Measurements from ENCODE around the gene ADGRF1. TPM values are rescaled to one million over a fixed set of nuclear protein-coding genes. Genes with fewer than 3 reads are reported as not detected.

The ADGRF1 gene
- total RNA-seq, 2 experiments from 2014 or later: not detected

DNA sequence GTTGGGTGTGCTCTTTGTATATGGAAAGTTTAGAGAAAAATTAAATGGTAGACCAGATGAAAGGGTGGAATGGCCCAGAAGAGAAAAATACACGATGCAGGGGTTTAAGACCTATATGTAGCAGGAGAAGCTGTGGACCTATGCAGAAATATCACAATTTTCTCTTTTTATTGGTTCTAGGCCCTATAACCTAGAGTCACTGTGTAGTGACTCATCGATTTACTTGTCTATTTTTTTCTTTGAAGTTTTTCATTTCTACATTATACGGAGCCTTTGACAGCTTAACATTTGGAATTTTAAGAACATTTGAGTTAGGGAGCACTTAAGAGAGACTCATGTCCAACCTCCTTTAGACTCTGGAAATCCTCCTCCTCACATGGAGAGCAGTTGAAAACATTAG, 28.3 kb upstream of the ADGRF1 start:
- H3K36me3 ChIP-seq (ENCODE audit: insufficient read depth, low read length): no peaks in the 10 kb centered on the region
- DNase-seq (no peak), ATAC-seq (ENCODE audit: poor library complexity) (no peak)
- no peak overlapping the region for H3K27ac ChIP-seq (ENCODE audit: low read depth in 1 of 2, low read length in 2 of 2)
- no peaks in the 10 kb centered on the region for H3K27me3 ChIP-seq (ENCODE audit: control insufficient read depth in 1 of 2, insufficient read depth in 2 of 2, low read length in 2 of 2)
- no peak overlapping the region for H3K4me3 ChIP-seq (ENCODE audit: low read length)
- intact Hi-C loops (cut with DNase I, micrococcal nuclease): no loop called here
- POLR2A ChIA-PET: no interaction called here
- H3K9me3 ChIP-seq (ENCODE audit: control insufficient read depth in 1 of 2, insufficient read depth in 1 of 2, low read length in 2 of 2): no peaks in the 10 kb centered on the region
- Mint-ChIP-seq H3K27ac (no peak overlapping the region), H3K9me3 (no peaks in the 10 kb centered on the region), H3K4me3 (no peak overlapping the region), H3K36me3 (ENCODE audit: low read depth) (no peaks in the 10 kb centered on the region), H3K27me3 (peaks cover 4% of the 10 kb centered on the region), H3K4me1 (ENCODE audit: low read depth) (no peaks in the 10 kb centered on the region)
- no peaks in the 10 kb centered on the region for H3K4me1 ChIP-seq (ENCODE audit: insufficient read depth, low read length)
- CTCF ChIA-PET: no interaction called here
- TF ChIP-seq CTCF (IDR thresholded peaks at IDR 0.05): no peak

DNA sequence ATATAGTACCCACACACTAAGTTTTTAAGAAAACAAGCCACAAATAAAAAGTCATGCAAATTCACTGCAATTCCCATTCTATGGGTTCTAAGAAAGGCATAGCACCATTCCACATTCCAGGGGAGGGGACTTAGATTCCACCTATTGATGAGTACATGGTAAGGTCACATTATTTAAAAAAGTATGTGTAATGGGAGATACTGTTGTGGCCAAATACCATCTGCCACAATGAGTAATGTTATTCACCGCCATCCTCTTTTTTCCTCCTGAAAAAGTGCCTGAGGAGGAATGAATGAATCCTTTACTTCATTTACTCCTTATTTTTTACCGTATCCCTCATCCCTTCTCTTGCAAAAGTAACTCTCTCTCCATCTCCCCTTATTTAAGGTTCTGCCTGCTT, 27.0 kb upstream of the ADGRF1 start:
- intact Hi-C loops (cut with DNase I, micrococcal nuclease): no loop called here
- Histone ChIP-seq H3K27me3 (ENCODE audit: control insufficient read depth in 1 of 2, insufficient read depth in 2 of 2, low read length in 2 of 2) (no peaks in the 10 kb centered on the region), H3K27ac (ENCODE audit: low read depth in 1 of 2, low read length in 2 of 2) (no peak overlapping the region), H3K36me3 (ENCODE audit: insufficient read depth, low read length) (no peaks in the 10 kb centered on the region), H3K4me3 (ENCODE audit: low read length) (no peak overlapping the region), H3K4me1 (ENCODE audit: insufficient read depth, low read length) (no peaks in the 10 kb centered on the region), H3K9me3 (ENCODE audit: control insufficient read depth in 1 of 2, insufficient read depth in 1 of 2, low read length in 2 of 2) (no peaks in the 10 kb centered on the region)
- Mint-ChIP-seq H3K4me3 (no peak overlapping the region), H3K27me3 (no peaks in the 10 kb centered on the region), H3K4me1 (ENCODE audit: low read depth) (no peaks in the 10 kb centered on the region), H3K27ac (no peak overlapping the region), H3K9me3 (no peaks in the 10 kb centered on the region), H3K36me3 (ENCODE audit: low read depth) (no peaks in the 10 kb centered on the region)
- no peak for TF ChIP-seq CTCF (IDR thresholded peaks at IDR 0.05)
- DNase-seq: no peak
- ATAC-seq (ENCODE audit: poor library complexity): no peak
- ChIA-PET POLR2A (no interaction called here), CTCF (no interaction called here)

DNA sequence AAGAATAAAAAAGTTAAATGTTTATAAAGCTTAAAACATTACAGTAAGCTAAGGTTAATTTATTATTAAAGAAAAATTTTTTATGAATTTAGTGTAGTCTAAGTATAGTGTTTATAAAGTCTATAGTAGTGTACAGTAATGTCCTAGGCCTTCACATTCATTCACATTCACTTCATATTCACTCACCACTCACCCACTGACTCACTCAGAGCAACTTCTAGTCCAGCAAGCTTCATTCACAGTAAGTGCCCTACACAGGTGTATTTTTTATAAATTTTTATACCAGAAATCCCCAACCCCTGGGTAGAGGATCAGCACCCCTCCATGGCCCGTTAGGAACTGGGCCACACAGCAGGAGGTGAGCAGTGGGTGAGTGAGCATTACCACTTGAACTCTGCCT, 24.3 kb upstream of the ADGRF1 start:
- Histone ChIP-seq H3K4me1 (ENCODE audit: insufficient read depth, low read length) (no peaks in the 10 kb centered on the region), H3K9me3 (ENCODE audit: control insufficient read depth in 1 of 2, insufficient read depth in 1 of 2, low read length in 2 of 2) (no peaks in the 10 kb centered on the region), H3K36me3 (ENCODE audit: insufficient read depth, low read length) (no peaks in the 10 kb centered on the region), H3K4me3 (ENCODE audit: low read length) (no peak overlapping the region), H3K27ac (ENCODE audit: low read depth in 1 of 2, low read length in 2 of 2) (no peak overlapping the region), H3K27me3 (ENCODE audit: control insufficient read depth in 1 of 2, insufficient read depth in 2 of 2, low read length in 2 of 2) (no peaks in the 10 kb centered on the region)
- no peaks in the 10 kb centered on the region for H3K9me3 Mint-ChIP-seq
- CTCF ChIA-PET: no interaction called here
- no peaks in the 10 kb centered on the region for H3K36me3 Mint-ChIP-seq (ENCODE audit: low read depth)
- intact Hi-C loops (cut with DNase I, micrococcal nuclease): no loop called here
- no peaks in the 10 kb centered on the region for H3K4me1 Mint-ChIP-seq (ENCODE audit: low read depth)
- TF ChIP-seq CTCF (IDR thresholded peaks at IDR 0.05): no peak
- no peak for DNase-seq
- no peak overlapping the region for H3K27ac Mint-ChIP-seq
- H3K27me3 Mint-ChIP-seq: no peaks in the 10 kb centered on the region
- ATAC-seq (ENCODE audit: poor library complexity): no peak
- H3K4me3 Mint-ChIP-seq: no peak overlapping the region
- POLR2A ChIA-PET: no interaction called here

All from CD4-positive, alpha-beta T cell (primary cell).